ENCODE results near the gene FDXACB1.

DNA sequence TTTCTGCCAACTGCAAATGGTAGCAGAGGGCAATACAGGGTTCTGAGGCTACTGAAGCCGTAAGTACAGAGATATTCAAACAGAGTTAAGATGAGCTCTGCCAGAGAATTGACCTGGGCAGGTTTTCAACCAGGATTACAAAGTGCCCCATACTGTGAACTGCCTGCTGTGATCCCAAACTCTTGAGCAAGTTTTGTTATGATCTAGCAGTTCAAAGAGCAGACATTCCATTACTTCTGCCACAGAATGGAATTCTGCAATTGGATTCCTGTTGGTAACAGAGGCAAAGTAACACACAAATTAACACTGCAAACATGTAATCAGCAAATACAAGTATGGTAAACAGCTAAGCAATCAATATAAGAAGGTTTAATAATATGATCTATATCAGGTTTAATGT lies 38.8 kb downstream of the FDXACB1 start:
- TF ChIP-seq POLR2A (IDR thresholded peaks at IDR 0.05) (no peak), CTCF (IDR thresholded peaks at IDR 0.05) (no peak), EP300 (IDR thresholded peaks at IDR 0.05) (no peak)
